WTC11 (cell line): Measurements from ENCODE around the gene PRKCQ. TPM values are rescaled to one million over a fixed set of nuclear protein-coding genes. Genes with fewer than 3 reads are reported as not detected.

Experiments used
- ATAC-seq: fragments of 200-7000 bp; cut with Tn5 transposase; 2 replicates; pipeline ENCODE4 v1.10.0; 2021; ENCODE audit warnings: mild to moderate bottlenecking, moderate library complexity
- CTCF ChIA-PET: fragments of 300-600 bp; sonication (Branson Sonifier 250); formaldehyde crosslinking; loops from one replicate; lab custom pipeline; 2021; ENCODE audit warnings: antibody characterized with exemption; lab: Charles Lee
- POLR2A ChIA-PET: fragments of 350-600 bp; sonication (Branson Sonifier 250); formaldehyde crosslinking; loops from one replicate; lab custom pipeline; 2021; ENCODE audit warnings: antibody characterized with exemption; lab: Charles Lee
- DNase-seq: peaks from one replicate; pipeline ENCODE4 v3.0.0; 2021; ENCODE audit warnings: low spot score
- H3K27ac Mint-ChIP-seq: 2 replicates; pipeline ENCODE4 v1.8.0; 2021; ENCODE audit warnings: mixed read lengths
- H3K27me3 Mint-ChIP-seq: 2 replicates; pipeline ENCODE4 v1.8.0; 2021; ENCODE audit warnings: low read depth, mild to moderate bottlenecking, moderate library complexity, mixed read lengths
- H3K36me3 Mint-ChIP-seq: 2 replicates; pipeline ENCODE4 v1.8.0; 2021; ENCODE audit warnings: mixed read lengths
- H3K4me1 Mint-ChIP-seq: 2 replicates; pipeline ENCODE4 v1.8.0; 2022; ENCODE audit warnings: mixed read lengths
- H3K4me3 Mint-ChIP-seq: 2 replicates; pipeline ENCODE4 v1.8.0; 2021; ENCODE audit warnings: mild to moderate bottlenecking, moderate library complexity, mixed read lengths
- H3K9me3 Mint-ChIP-seq: 2 replicates; pipeline ENCODE4 v1.8.0; 2021; ENCODE audit warnings: mixed read lengths
- ATF1 ChIP-seq: sonication (generic); formaldehyde crosslinking; IDR thresholded peaks from 2 replicates; pipeline ENCODE4 v1.8.1; 2023; ENCODE audit warnings: mild to moderate bottlenecking, moderate library complexity, missing genetic modification reagents
- ERG ChIP-seq: fragments of 250-450 bp; sonication (Bioruptor Pico); IDR thresholded peaks from 2 replicates; pipeline ENCODE4 v1.8.0; 2021; ENCODE audit warnings: mild to moderate bottlenecking
- FOXJ3 ChIP-seq: sonication (generic); formaldehyde crosslinking; IDR thresholded peaks from 2 replicates; pipeline ENCODE4 v1.9.0; 2021; ENCODE audit warnings: missing genetic modification reagents, mild to moderate bottlenecking, borderline replicate concordance
- FOXK1 ChIP-seq: sonication (generic); formaldehyde crosslinking; IDR thresholded peaks from 2 replicates; pipeline ENCODE4 v1.8.0; 2022; ENCODE audit warnings: mild to moderate bottlenecking, moderate library complexity, missing genetic modification reagents
- GABPB1 ChIP-seq: sonication (generic); formaldehyde crosslinking; IDR thresholded peaks from 2 replicates; pipeline ENCODE4 v1.8.1; 2023; ENCODE audit warnings: mild to moderate bottlenecking, missing genetic modification reagents
- MLX ChIP-seq: sonication (generic); formaldehyde crosslinking; IDR thresholded peaks from 2 replicates; pipeline ENCODE4 v1.8.1; 2023; ENCODE audit warnings: mild to moderate bottlenecking, missing genetic modification reagents, moderate library complexity
- PREB ChIP-seq: sonication (generic); formaldehyde crosslinking; IDR thresholded peaks from 2 replicates; pipeline ENCODE4 v1.8.1; 2022; ENCODE audit warnings: mild to moderate bottlenecking, missing genetic modification reagents, moderate library complexity, borderline replicate concordance
- TEAD4 ChIP-seq: sonication (generic); formaldehyde crosslinking; IDR thresholded peaks from 2 replicates; pipeline ENCODE4 v1.8.0; 2022; ENCODE audit warnings: mild to moderate bottlenecking, missing genetic modification reagents
- USF1 ChIP-seq: sonication (generic); formaldehyde crosslinking; IDR thresholded peaks from 2 replicates; pipeline ENCODE4 v1.8.0; 2022; ENCODE audit warnings: mild to moderate bottlenecking, missing genetic modification reagents
- ZNF396 ChIP-seq: fragments of 250-450 bp; sonication (Bioruptor Pico); IDR thresholded peaks from 2 replicates; pipeline ENCODE4 v1.8.0; 2021; ENCODE audit warnings: mild to moderate bottlenecking, moderate library complexity, borderline replicate concordance
- ZNF425 ChIP-seq: fragments of 250-450 bp; sonication (Bioruptor Pico); conservative IDR thresholded peaks from 2 replicates; pipeline ENCODE4 v1.9.0; 2021; ENCODE audit warnings: mild to moderate bottlenecking
- ZNF532 ChIP-seq: fragments of 250-450 bp; sonication (Bioruptor Pico); IDR thresholded peaks from 2 replicates; pipeline ENCODE4 v1.9.0; 2021; ENCODE audit warnings: mild to moderate bottlenecking, borderline replicate concordance
- ZSCAN18 ChIP-seq: fragments of 250-450 bp; sonication (Bioruptor Pico); IDR thresholded peaks from 2 replicates; pipeline ENCODE4 v2.1.2; 2022; ENCODE audit warnings: mild to moderate bottlenecking, moderate library complexity
- total RNA-seq: library from RNA; stranded (reverse); gene quantifications from 3 replicates; pipeline ENCODE4 v1.2.3, GENCODE V29; 2021

Gene PRKCQ
- total RNA-seq, 1 experiment from 2014 or later, result 8.7 TPM

GRCh38 chr10:6528198-6528950 is 51.7 kb downstream of the PRKCQ start:
- ATAC-seq, result no peak
- Mint-ChIP-seq H3K4me3 (no peak overlapping the region), H3K27ac (no peak overlapping the region), H3K4me1 (peaks cover 12% of the 10 kb centered on the region), H3K9me3 (no peaks in the 10 kb centered on the region), H3K27me3 (no peaks in the 10 kb centered on the region), H3K36me3 (no peaks in the 10 kb centered on the region)
- ChIA-PET POLR2A (no interaction called here), CTCF (interaction anchor here (1.0 to 1.7 kb wide), 3 partner anchors 10 to 52 kb away, joined by 3 to 4 read pairs (median 4); no protein-coding TSS in a partner anchor)
- TF ChIP-seq FOXJ3 (CRISPR knock-in tag) (no peak), ZSCAN18 (CRISPR knock-in tag) (no peak), MLX (CRISPR knock-in tag) (no peak), ZNF425 (no peak), USF1 (CRISPR knock-in tag) (no peak), TEAD4 (CRISPR knock-in tag) (no peak), FOXK1 (CRISPR knock-in tag) (no peak), ERG (no peak), GABPB1 (CRISPR knock-in tag) (no peak), ZNF396 (CRISPR knock-in tag) (no peak), ZNF532 (CRISPR knock-in tag) (no peak), ATF1 (CRISPR knock-in tag) (no peak), PREB (CRISPR knock-in tag) (no peak)
- no peak for DNase-seq
